AG09319 (cell line): Measurements from ENCODE around the gene PDE5A.

Experiments
- DNase-seq: peaks from one replicate; pipeline ENCODE4 v3.0.0-alpha.2; 2010; ENCODE audit warnings: low read depth; ENCODE audit errors: extremely low read depth
- TF ChIP-seq, protein P1 (sequence below): IDR thresholded peaks from 2 replicates; pipeline ENCODE4 v1.5.1; 2011; ENCODE audit warnings: low read depth, mild to moderate bottlenecking, inconsistent platforms, low read length, moderate library complexity

The PDE5A gene

DNA sequence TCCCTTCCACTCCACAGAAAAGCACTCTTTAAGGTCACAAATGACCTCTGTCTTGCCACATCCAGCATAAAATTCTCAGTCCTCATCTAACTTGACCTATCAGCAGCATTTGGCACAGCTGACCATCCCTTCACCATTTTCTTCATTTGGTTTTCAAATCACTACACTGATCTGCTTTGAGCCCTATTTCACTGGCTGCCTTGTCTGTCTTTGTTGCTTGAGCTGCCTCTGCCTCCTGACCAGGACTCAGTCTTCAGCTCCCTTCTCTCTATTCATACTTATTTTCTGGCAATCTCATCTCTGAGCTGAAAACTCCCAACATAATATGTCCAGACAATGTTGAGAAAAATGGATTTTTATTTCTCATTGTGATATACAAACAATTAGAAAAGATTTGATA, 27.7 kb upstream of the PDE5A start:
- DNase-seq = no peak
- TF ChIP-seq, protein P1, sequence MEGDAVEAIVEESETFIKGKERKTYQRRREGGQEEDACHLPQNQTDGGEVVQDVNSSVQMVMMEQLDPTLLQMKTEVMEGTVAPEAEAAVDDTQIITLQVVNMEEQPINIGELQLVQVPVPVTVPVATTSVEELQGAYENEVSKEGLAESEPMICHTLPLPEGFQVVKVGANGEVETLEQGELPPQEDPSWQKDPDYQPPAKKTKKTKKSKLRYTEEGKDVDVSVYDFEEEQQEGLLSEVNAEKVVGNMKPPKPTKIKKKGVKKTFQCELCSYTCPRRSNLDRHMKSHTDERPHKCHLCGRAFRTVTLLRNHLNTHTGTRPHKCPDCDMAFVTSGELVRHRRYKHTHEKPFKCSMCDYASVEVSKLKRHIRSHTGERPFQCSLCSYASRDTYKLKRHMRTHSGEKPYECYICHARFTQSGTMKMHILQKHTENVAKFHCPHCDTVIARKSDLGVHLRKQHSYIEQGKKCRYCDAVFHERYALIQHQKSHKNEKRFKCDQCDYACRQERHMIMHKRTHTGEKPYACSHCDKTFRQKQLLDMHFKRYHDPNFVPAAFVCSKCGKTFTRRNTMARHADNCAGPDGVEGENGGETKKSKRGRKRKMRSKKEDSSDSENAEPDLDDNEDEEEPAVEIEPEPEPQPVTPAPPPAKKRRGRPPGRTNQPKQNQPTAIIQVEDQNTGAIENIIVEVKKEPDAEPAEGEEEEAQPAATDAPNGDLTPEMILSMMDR = no peak

DNA sequence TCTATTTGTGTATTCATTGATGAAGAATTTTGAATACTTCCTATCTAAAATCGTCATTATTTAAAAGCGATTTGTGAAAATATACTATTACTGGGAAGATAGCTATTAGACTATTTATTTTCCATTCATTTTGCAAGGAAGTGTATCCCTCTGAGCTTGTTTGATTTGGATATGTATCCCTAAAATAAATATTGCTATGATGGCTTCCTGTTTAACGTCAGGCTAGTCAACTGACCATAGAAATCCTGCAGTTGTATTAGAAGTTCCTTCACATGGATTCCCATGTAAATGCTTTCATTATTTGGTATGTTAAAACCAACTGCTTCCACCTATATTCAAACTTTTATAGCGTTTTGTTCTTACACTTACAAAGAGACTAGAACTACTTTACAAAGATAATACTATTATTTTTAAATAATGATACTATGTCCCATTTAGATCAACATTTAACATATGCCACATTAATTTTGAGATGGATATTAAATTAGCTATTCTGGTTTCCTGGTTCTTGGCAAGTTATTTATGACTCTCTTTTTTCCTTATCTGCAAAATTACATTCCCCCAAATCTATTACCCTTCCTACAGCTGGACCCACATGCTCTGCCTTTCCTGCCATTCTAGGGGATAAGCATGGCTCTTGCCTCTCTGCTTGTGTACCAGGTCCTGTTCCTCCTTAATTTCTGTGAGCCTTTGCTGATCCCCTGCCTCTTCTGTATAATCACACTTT, 26.7 kb upstream of the PDE5A start:
- no peak for DNase-seq
- TF ChIP-seq, protein P1 = no peak

DNA sequence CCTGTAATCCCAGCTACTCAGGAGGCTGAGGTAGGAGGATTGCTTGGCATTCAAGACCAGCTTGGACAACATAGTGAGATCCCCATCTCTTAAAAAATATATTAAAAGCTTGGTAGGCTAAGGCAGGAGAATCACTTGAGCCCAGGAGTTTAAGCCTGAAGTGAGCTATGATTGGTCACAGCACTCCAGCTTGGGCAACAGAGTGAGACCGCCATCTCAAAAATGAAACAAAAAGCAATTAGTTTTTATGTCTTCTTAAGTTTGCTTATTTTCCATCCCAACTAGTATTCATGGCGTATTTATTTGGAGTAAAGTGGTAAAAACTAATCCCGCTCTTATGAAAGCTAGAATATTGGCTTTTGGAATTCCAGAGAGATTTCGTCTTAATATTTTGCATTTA, 25.4 kb upstream of the PDE5A start:
- TF ChIP-seq, protein P1 = no peak
- DNase-seq = no peak

DNA sequence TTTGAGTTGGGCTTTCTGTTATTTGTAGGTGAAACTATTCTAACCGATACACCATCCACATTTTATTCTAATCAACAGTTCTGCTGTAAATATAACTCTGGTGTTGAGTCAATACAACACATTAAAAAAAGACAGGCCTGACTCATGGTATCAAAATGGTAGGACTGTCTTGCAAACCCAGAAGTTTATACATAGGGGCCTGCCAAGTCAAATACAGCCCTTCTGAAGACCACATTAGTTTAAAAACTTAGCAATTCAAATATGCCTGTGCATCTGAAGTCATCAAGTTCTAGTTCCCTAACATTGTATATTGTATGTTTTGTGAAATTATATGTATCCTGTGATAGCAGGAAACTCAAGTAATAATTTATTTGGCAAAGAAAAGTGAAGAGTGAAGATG, 24.4 kb upstream of the PDE5A start:
- no peak for DNase-seq
- TF ChIP-seq, protein P1 = no peak

DNA sequence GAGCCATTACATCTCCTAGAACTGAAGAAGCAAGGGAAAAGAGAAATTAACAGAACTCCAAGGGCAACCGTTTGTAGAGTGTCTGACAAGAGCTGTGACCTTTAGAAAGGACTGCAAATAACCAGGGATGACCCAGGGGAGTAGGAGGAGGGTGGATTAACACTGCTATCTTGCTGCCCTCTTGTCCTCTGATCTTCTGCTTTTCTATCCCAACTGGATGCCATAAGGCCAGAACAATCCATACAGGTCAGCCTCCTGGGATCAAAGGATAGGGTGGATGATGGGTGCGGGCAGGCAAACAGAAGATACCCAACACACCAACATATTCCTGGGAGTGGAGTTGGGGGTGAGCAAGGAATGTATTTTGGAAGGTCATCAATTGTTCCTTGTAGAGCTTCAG, 19.8 kb upstream of the PDE5A start:
- TF ChIP-seq, protein P1 = no peak
- no peak for DNase-seq

DNA sequence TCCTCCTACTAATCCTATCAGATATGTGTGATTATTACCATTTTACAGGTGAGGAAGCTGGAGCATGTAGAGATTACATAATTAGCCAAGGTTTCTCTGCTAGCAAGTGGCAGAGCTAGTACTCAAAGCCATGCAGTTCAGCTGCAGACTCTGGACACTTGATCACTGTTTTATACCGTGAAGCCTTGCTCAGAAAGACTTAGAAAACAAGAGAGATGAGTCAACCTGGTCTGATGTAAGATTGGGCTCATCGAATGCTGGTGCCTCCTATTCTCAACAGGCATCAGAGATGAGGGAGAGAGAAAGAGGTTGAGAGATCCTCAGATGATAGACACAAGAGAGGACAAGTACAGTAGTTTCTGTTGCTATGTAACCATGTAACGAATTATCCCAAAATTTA, 19.0 kb upstream of the PDE5A start:
- DNase-seq = no peak
- TF ChIP-seq, protein P1 = no peak

DNA sequence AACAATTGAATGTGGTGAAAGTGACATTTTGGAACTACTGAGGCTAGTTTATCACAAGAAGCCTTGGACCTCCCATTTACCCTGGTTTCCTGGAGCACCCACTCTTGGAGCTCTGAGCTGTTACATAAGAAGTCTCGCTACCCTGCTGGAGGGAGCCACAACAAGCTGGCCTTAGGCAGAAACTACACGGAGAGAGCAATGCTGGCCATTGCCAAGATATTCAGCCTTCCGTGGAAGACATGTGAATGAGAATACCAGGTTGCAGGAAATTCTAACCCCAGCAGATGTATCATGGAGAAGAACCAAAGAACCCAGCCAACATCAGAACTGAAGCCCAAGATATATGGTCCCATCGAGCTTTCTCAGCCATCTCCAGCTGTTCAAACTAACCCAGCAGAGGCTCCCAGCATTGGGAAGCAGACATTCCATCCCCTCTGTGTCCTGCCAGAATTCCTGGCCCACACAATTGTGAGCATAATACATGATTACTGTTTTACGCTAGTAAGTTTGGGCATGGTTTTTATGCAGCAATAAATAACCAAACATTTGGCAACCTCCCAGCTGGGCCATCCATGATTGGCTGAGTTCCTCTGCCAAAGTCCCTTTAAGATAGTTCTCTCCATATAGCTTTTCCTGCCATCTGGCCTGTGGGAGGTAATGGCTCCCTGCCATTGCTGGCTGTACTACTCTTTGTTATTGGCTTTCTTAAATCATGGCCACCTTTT, 17.9 kb upstream of the PDE5A start:
- TF ChIP-seq, protein P1 = no peak
- no peak for DNase-seq
